Measurements from ENCODE around the gene ACOXL.
A peak's percentile ranks its signal among the peaks of the same experiment; 100 is the strongest.

Gene ACOXL

GRCh38 chr2:110707386-110707965, 24.9 kb upstream of the ACOXL start:
- H3K36me3 ChIP-seq (ENCODE audit: control insufficient read depth, insufficient read depth, low read length, severe bottlenecking): no peaks in the 10 kb centered on the region
- DNase-seq (ENCODE audit: low read depth): no peak
- no peak overlapping the region for H3K4me3 ChIP-seq (ENCODE audit: low read length)
- H3K9me3 ChIP-seq (ENCODE audit: control insufficient read depth, low read length): no peaks in the 10 kb centered on the region
- H3K4me1 ChIP-seq (ENCODE audit: control insufficient read depth, insufficient read depth, low read length): no peaks in the 10 kb centered on the region
- no peak overlapping the region for H3K9ac ChIP-seq (ENCODE audit: low read length)
- H3K27me3 ChIP-seq (replicated peaks; ENCODE audit: control insufficient read depth, insufficient read depth, low read length): peaks cover 40% of the 10 kb centered on the region

GRCh38 chr2:110708455-110708854, 23.9 kb upstream of the ACOXL start:
- Histone ChIP-seq H3K36me3 (ENCODE audit: control insufficient read depth, insufficient read depth, low read length, severe bottlenecking) (no peaks in the 10 kb centered on the region), H3K9me3 (ENCODE audit: control insufficient read depth, low read length) (no peaks in the 10 kb centered on the region), H3K4me3 (ENCODE audit: low read length) (no peak overlapping the region), H3K9ac (ENCODE audit: low read length) (no peak overlapping the region), H3K27me3 (replicated peaks; ENCODE audit: control insufficient read depth, insufficient read depth, low read length) (peaks cover 45% of the 10 kb centered on the region), H3K4me1 (ENCODE audit: control insufficient read depth, insufficient read depth, low read length) (no peaks in the 10 kb centered on the region)
- DNase-seq (ENCODE audit: low read depth): no peak

- Histone ChIP-seq H3K9ac (ENCODE audit: low read length) (no peak overlapping the region), H3K9me3 (ENCODE audit: control insufficient read depth, low read length) (no peaks in the 10 kb centered on the region), H3K4me1 (ENCODE audit: control insufficient read depth, insufficient read depth, low read length) (peaks cover 25% of the 10 kb centered on the region)
Measured at GRCh38 chr2:110712737-110713136, 19.6 kb upstream of the ACOXL start.

GRCh38 chr2:110713513-110714362, 18.6 kb upstream of the ACOXL start:
- peaks cover 24% of the 10 kb centered on the region for H3K27me3 ChIP-seq (replicated peaks; ENCODE audit: control insufficient read depth, insufficient read depth, low read length)
- no peak overlapping the region for H3K9ac ChIP-seq (ENCODE audit: low read length)
- no peaks in the 10 kb centered on the region for H3K9me3 ChIP-seq (ENCODE audit: control insufficient read depth, low read length)
- peaks cover 35% of the 10 kb centered on the region for H3K4me1 ChIP-seq (ENCODE audit: control insufficient read depth, insufficient read depth, low read length)
- DNase-seq (ENCODE audit: low read depth): no peak
- H3K4me3 ChIP-seq (ENCODE audit: low read length): no peak overlapping the region
- no peaks in the 10 kb centered on the region for H3K36me3 ChIP-seq (ENCODE audit: control insufficient read depth, insufficient read depth, low read length, severe bottlenecking)

More at GRCh38 chr2:110712737-110713136, 19.6 kb upstream of the ACOXL start:
- no peak for DNase-seq (ENCODE audit: low read depth)
- Histone ChIP-seq H3K36me3 (ENCODE audit: control insufficient read depth, insufficient read depth, low read length, severe bottlenecking) (no peaks in the 10 kb centered on the region), H3K27me3 (replicated peaks; ENCODE audit: control insufficient read depth, insufficient read depth, low read length) (peaks cover 32% of the 10 kb centered on the region), H3K4me3 (ENCODE audit: low read length) (no peak overlapping the region)

DNA sequence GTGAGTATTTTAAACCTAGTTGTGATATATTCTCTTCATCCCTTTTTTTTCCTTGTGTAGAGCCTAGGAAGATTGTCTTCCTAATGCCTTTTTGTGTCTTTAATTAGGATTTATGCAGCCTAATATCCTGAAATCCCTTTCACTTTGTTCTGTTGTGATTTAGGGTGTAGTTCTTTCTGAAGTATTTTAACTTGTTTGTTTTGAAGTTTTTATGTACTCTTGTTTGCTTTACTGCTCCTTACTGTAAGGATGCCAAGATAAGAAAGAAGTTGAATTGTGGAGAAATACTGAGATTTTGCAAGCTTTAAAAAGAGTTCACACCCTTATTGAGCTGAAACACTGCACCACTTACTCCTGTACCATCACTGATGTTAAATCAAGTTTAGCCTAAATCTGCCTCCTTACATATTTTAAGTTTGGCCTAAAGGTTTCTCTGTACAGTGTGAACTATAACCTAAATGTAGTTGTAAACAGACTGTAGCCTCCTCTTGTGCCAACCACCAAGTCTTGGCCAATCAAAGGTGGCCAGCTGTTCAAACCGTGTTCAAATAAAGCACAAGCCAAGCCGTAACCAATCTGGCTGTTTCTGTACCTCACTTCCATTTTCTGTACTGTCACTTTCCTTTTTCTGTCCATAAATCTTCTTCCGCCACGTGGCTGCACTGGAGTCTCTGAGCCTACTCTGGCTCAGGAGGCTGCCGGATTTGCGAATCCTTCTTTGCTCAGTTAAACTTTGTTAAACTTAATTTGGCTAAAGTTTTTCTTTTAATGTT, 17.7 kb upstream of the ACOXL start:
- DNase-seq (ENCODE audit: low read depth): no peak
- Histone ChIP-seq H3K36me3 (ENCODE audit: control insufficient read depth, insufficient read depth, low read length, severe bottlenecking) (no peaks in the 10 kb centered on the region), H3K9ac (ENCODE audit: low read length) (no peak overlapping the region), H3K9me3 (ENCODE audit: control insufficient read depth, low read length) (no peaks in the 10 kb centered on the region), H3K27me3 (replicated peaks; ENCODE audit: control insufficient read depth, insufficient read depth, low read length) (peaks cover 22% of the 10 kb centered on the region), H3K4me3 (ENCODE audit: low read length) (no peak overlapping the region), H3K4me1 (ENCODE audit: control insufficient read depth, insufficient read depth, low read length) (peaks cover 36% of the 10 kb centered on the region)

GRCh38 chr2:110716959-110717645, 15.3 kb upstream of the ACOXL start:
- H3K36me3 ChIP-seq (ENCODE audit: control insufficient read depth, insufficient read depth, low read length, severe bottlenecking): no peaks in the 10 kb centered on the region
- H3K27me3 ChIP-seq (replicated peaks; ENCODE audit: control insufficient read depth, insufficient read depth, low read length): peaks cover 12% of the 10 kb centered on the region
- peak overlapping the region; percentile 28 for H3K4me3 ChIP-seq (ENCODE audit: low read length)
- no peaks in the 10 kb centered on the region for H3K9me3 ChIP-seq (ENCODE audit: control insufficient read depth, low read length)
- no peak for DNase-seq (ENCODE audit: low read depth)
- H3K4me1 ChIP-seq (ENCODE audit: control insufficient read depth, insufficient read depth, low read length): peaks cover 36% of the 10 kb centered on the region
- H3K9ac ChIP-seq (ENCODE audit: low read length): no peak overlapping the region

DNA sequence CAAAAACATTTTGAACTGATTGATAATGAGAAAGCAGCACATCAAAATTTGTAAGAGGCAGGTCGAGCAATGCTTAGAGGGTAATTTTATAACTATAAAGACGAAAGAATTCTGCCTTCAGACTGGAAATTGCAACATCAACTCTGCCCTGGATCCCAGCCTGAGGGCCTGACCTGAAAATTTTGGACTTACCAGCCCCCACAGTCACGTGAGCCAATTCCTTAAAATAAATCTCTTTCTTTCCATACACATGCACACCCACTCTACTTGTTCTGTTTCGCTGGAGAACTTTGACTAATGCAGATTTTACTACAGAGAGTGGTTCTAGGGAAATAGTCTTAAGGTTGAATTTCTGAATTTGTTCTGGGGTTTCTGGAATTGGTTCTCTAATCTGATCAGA, 14.6 kb upstream of the ACOXL start:
- peaks cover 10% of the 10 kb centered on the region for H3K27me3 ChIP-seq (replicated peaks; ENCODE audit: control insufficient read depth, insufficient read depth, low read length)
- no peaks in the 10 kb centered on the region for H3K36me3 ChIP-seq (ENCODE audit: control insufficient read depth, insufficient read depth, low read length, severe bottlenecking)
- peak; percentile 3 for DNase-seq (ENCODE audit: low read depth)
- H3K4me1 ChIP-seq (ENCODE audit: control insufficient read depth, insufficient read depth, low read length): peaks cover 36% of the 10 kb centered on the region
- peak overlapping the region; percentile 45 for H3K4me3 ChIP-seq (ENCODE audit: low read length)
- H3K9ac ChIP-seq (ENCODE audit: low read length): no peak overlapping the region
- H3K9me3 ChIP-seq (ENCODE audit: control insufficient read depth, low read length): no peaks in the 10 kb centered on the region

GRCh38 chr2:110718382-110718781, 14.0 kb upstream of the ACOXL start:
- H3K9me3 ChIP-seq (ENCODE audit: control insufficient read depth, low read length): no peaks in the 10 kb centered on the region
- no peak overlapping the region for H3K4me3 ChIP-seq (ENCODE audit: low read length)
- no peak overlapping the region for H3K9ac ChIP-seq (ENCODE audit: low read length)
- H3K27me3 ChIP-seq (replicated peaks; ENCODE audit: control insufficient read depth, insufficient read depth, low read length): peaks cover 8% of the 10 kb centered on the region
- no peaks in the 10 kb centered on the region for H3K36me3 ChIP-seq (ENCODE audit: control insufficient read depth, insufficient read depth, low read length, severe bottlenecking)
- H3K4me1 ChIP-seq (ENCODE audit: control insufficient read depth, insufficient read depth, low read length): peaks cover 36% of the 10 kb centered on the region
- DNase-seq (ENCODE audit: low read depth): no peak

DNA sequence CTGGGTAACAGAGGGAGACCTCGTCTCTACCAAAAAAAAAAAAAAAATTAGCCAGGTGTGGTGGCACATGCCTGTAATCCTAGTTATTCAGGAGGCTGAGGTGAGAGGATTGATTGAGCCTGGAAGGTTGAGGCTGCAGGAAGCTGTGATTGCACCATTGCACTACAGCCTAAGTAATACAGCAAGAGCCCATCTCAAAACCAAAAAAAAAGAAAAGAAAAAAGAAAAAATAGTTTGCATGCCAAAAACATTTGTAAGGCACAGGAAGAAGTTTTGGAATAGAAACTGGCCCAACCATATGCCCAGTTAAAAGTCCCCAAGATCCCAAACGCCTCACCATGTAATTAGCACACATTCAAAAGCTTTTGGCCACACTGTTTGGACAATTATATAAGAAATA, 13.4 kb upstream of the ACOXL start:
- H3K9me3 ChIP-seq (ENCODE audit: control insufficient read depth, low read length): no peaks in the 10 kb centered on the region
- H3K36me3 ChIP-seq (ENCODE audit: control insufficient read depth, insufficient read depth, low read length, severe bottlenecking): no peaks in the 10 kb centered on the region
- DNase-seq (ENCODE audit: low read depth): no peak
- H3K27me3 ChIP-seq (replicated peaks; ENCODE audit: control insufficient read depth, insufficient read depth, low read length): peaks cover 12% of the 10 kb centered on the region
- no peak overlapping the region for H3K4me3 ChIP-seq (ENCODE audit: low read length)
- peaks cover 36% of the 10 kb centered on the region for H3K4me1 ChIP-seq (ENCODE audit: control insufficient read depth, insufficient read depth, low read length)
- H3K9ac ChIP-seq (ENCODE audit: low read length): no peak overlapping the region

GRCh38 chr2:110720547-110720946, 11.8 kb upstream of the ACOXL start:
- Histone ChIP-seq H3K36me3 (ENCODE audit: control insufficient read depth, insufficient read depth, low read length, severe bottlenecking) (no peaks in the 10 kb centered on the region), H3K9ac (ENCODE audit: low read length) (no peak overlapping the region), H3K4me1 (ENCODE audit: control insufficient read depth, insufficient read depth, low read length) (peaks cover 22% of the 10 kb centered on the region), H3K4me3 (ENCODE audit: low read length) (no peak overlapping the region), H3K9me3 (ENCODE audit: control insufficient read depth, low read length) (no peaks in the 10 kb centered on the region), H3K27me3 (replicated peaks; ENCODE audit: control insufficient read depth, insufficient read depth, low read length) (peaks cover 27% of the 10 kb centered on the region)
- no peak for DNase-seq (ENCODE audit: low read depth)

DNA sequence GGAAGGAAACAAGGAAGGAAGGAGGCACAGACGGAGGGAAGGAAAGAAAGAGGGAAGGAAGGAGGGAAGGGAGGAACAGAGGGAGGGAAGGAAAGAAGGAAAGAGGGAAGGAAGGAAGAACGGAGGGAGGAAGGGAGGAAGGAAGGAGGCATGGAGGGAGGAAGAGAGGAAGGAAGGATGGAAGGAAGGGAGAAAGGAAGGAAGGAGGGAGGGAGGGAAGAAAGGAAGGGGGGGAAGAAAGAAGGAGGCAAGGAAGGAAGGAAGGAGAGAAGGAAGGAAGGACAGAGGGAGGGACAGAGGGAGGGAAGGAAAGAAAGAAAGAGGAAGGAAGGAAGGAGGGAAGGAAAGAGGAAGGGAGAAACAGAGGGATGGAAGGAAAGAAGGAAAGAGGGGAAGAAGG, 7.6 kb upstream of the ACOXL start:
- DNase-seq (ENCODE audit: low read depth): no peak

More for the DNA sequence above, 7.6 kb upstream of the ACOXL start:
- Histone ChIP-seq H3K9me3 (ENCODE audit: control insufficient read depth, low read length) (no peaks in the 10 kb centered on the region), H3K4me1 (ENCODE audit: control insufficient read depth, insufficient read depth, low read length) (no peaks in the 10 kb centered on the region), H3K4me3 (ENCODE audit: low read length) (no peak overlapping the region), H3K27me3 (replicated peaks; ENCODE audit: control insufficient read depth, insufficient read depth, low read length) (peaks cover 46% of the 10 kb centered on the region), H3K9ac (ENCODE audit: low read length) (no peak overlapping the region), H3K36me3 (ENCODE audit: control insufficient read depth, insufficient read depth, low read length, severe bottlenecking) (no peaks in the 10 kb centered on the region)

Measured in adipocyte (in vitro differentiated cells).